Testis (tissue), 3 donors: Measurements from ENCODE around the gene TOP3A. TPM values are rescaled to one million over a fixed set of nuclear protein-coding genes. Genes with fewer than 3 reads are reported as not detected.
"Not testable (repeated sequence)": the region's sequence is repeated elsewhere in the genome, so short reads cannot be mapped to it uniquely, and the experiment has no call there.

Experiments used
- DNase-seq: peaks from one replicate; pipeline ENCODE4 v3.0.0-alpha.2; 2019
- H3K27ac ChIP-seq, 2 donors: fragments of 200-600 bp; sonication (generic); one replicate each; pipeline ENCODE4 v1.5.1; 2019
- H3K27me3 ChIP-seq: fragments of 200-600 bp; sonication (generic); one replicate; pipeline ENCODE4 v1.5.1; 2019
- H3K36me3 ChIP-seq: fragments of 200-600 bp; sonication (generic); one replicate; pipeline ENCODE4 v1.5.1; 2017; ENCODE audit warnings: low read depth; ENCODE audit errors: missing control alignments
- H3K4me1 ChIP-seq: fragments of 200-600 bp; sonication (generic); one replicate; pipeline ENCODE4 v1.5.1; 2019
- H3K4me3 ChIP-seq, 2 donors: fragments of 200-600 bp; sonication (generic); one replicate each; pipeline ENCODE4 v1.5.1; 2017 to 2019
- H3K9me3 ChIP-seq: fragments of 200-600 bp; sonication (generic); one replicate; pipeline ENCODE4 v1.5.1; 2017
- CTCF ChIP-seq, 3 experiments: fragments of 450-650 bp in 2 of 3; fragments of 200-600 bp in 1 of 3; sonication (generic) in 1 of 3; IDR thresholded peaks; one replicate each; pipeline ENCODE4 v1.5.1; 2016 to 2019; ENCODE audit warnings: antibody characterized with exemption in 3 of 3, mild to moderate bottlenecking in 2 of 3, moderate library complexity in 1 of 3
- POLR2A ChIP-seq: fragments of 450-650 bp; IDR thresholded peaks from one replicate; pipeline ENCODE4 v1.6.1; 2017; ENCODE audit warnings: antibody characterized with exemption, mild to moderate bottlenecking, moderate library complexity
- WGBS, 2 donors: methylation state at CpG; one replicate each; pipeline ENCODE4 v1.1.5; 2018; 5-methylcytosine and 5-hydroxymethylcytosine counted together
- intact Hi-C: fragments of 100-400 bp; cut with DNase I; formaldehyde crosslinking; loops from one replicate; pipeline ENCODE4 v1.15.1; 2023; ENCODE audit warnings: low total_unique reads
- polyA plus RNA-seq: library from polyadenylated mRNA; stranded (reverse); fragments of 350-450 nt; fragmentation: Illumina TruSeq; extraction: RNeasy Lipid Tissue Mini Kit (QIAGEN cat#74804); gene quantifications from one replicate; pipeline ENCODE4 v1.2.3, GENCODE V29; 2014; ENCODE audit warnings: low read depth, low replicate concordance; ENCODE audit not compliant: insufficient read depth
- total RNA-seq, 2 donors: library from RNA; depleted of rRNA; stranded (reverse); fragments of >200 nt; gene quantifications; one replicate each; pipeline ENCODE4 v1.2.3, GENCODE V29; 2016

TOP3A gene
- total and polyA plus RNA-seq, 3 donors from 2014 or later = 34.0 to 97.9 (median 56.9) TPM

DNA sequence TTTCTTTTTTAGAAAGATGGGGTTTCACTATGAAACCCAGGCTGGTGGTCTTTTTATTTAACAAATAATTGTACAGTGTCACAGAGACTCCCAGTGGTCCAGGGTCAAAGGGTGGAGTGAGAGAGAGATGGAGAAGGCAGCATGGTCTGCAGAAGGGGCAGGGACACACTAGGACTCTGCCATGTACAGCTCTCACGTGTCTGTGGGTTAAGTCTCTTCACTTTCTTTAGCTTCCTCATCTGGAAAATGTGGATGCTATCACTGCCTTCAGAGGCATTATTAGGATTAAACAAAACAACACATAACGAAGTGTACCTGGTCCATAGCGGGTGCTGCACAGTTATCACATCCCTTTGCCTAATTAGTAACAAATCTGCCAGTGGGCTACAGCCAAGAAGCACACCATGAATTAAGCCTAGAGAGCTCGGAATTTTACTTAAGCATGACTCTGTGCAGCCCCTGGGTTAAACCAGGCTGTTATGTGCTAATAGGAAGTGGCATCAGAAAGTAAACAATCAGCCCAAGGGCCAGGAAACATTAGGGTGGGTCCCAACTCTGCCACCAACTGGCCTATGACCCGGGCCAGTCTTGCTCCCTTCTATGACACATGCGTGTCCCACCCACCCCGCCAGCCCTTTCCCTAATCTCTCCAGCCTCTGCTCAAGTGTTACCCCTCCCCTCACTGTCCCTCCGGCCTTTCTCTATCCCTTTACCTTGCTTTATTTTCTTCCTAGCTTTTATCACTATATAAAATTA, 13.9 kb downstream of the TOP3A start:
- no peak for DNase-seq
- TF ChIP-seq POLR2A (no peak), CTCF (IDR thresholded peaks at IDR 0.05) (no peak)
- Histone ChIP-seq H3K27me3 (no peaks in the 10 kb centered on the region), H3K4me3 (no peak overlapping the region), H3K9me3 (no peaks in the 10 kb centered on the region), H3K36me3 (no peaks in the 10 kb centered on the region), H3K27ac (no peak overlapping the region), H3K4me1 (no peaks in the 10 kb centered on the region)
- 81 to 82% methylated on average over 8 of the region's 8 CpGs for WGBS, 2 donors
- intact Hi-C loops = no loop called here

DNA sequence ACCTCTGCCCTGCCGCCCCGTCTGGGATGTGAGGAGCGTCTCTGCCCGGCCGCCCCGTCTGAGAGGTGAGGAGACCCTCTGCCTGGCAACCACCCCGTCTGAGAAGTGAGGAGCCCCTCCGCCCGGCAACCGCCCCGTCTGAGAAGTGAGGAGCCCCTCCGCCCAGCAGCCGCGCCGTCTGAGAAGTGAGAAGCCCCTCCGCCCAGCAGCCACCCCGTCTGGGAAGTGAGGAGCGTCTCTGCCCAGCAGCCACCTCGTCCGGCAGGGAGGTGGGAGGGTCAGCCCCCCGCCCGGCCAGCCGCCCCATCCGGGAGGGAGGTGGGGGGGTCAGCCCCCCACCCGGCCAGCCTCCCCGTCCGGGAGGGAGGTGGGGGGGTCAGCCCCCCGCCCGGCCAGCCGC, 16.7 kb downstream of the TOP3A start:
- H3K4me1 ChIP-seq, H3K9me3 ChIP-seq, intact Hi-C loops, DNase-seq, H3K4me3 ChIP-seq, H3K36me3 ChIP-seq, H3K27me3 ChIP-seq, H3K27ac ChIP-seq: not testable (repeated sequence)
- WGBS, 2 donors = 76% methylated on average over 6 of the region's 30 CpGs; no CpG with 5 or more reads in 1 of the 2 donors

DNA sequence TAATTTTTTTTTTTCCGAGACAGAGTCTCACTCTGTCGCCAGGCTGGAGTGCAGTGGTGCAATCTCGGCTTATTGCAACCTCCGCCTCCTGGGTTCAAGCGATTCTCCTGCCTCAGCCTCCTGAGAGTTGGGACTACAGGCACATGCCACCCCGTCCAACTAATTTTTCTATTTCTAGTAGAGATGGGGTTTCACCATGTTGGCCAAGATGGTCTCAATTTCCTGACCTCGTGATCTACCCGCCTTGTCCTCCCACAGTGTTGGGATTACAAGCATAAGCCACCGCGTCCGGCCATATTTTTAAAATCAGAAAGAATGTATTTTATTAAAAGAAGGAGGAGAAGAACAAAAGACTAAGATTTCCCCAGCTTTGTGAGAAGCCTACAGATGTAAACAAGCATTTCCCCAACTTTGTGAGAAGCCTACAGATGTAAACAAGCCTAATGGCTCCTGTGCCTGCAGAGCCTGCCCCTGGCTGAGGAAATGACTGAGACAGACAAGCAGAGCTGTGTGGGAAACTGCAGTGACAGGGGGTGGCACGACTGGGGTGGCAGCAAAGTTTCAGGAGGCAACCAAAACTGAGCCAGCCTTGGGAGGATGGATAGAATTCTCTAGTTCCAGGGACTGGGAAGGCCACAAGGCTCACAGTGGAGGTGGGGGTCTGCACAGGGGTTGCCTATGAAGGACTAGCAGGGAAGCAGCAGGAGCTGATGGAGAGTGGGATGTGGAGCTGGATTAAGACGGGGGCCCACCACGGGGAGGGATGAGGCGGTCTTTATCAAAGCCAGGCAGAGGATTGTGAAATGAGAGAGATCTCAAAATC, 22.9 kb downstream of the TOP3A start:
- Histone ChIP-seq H3K9me3 (no peaks in the 10 kb centered on the region), H3K4me3 (no peak overlapping the region), H3K27ac (no peak overlapping the region), H3K36me3 (no peaks in the 10 kb centered on the region), H3K4me1 (no peaks in the 10 kb centered on the region), H3K27me3 (no peaks in the 10 kb centered on the region)
- no peak for DNase-seq
- TF ChIP-seq CTCF (IDR thresholded peaks at IDR 0.05) = no peak
- no peak for TF ChIP-seq POLR2A
- 92 to 94% methylated on average over 15 of the region's 15 CpGs for WGBS, 2 donors
- intact Hi-C loops = no loop called here

GRCh38 chr17:18285296-18285695, 29.5 kb downstream of the TOP3A start:
- DNase-seq = no peak
- no peaks in the 10 kb centered on the region for H3K9me3 ChIP-seq
- H3K4me1 ChIP-seq = no peaks in the 10 kb centered on the region
- intact Hi-C loops = loop anchor here (10.0 kb wide), 1 partner anchor 80 kb away; the partner anchor contains the start of gene SHMT1
- WGBS, 2 donors = 91 to 97% methylated on average over 6 to 7 of the region's 11 CpGs
- H3K27ac ChIP-seq = no peak overlapping the region
- no peaks in the 10 kb centered on the region for H3K27me3 ChIP-seq
- H3K4me3 ChIP-seq = no peak overlapping the region
- TF ChIP-seq CTCF (IDR thresholded peaks at IDR 0.05) = no peak
- TF ChIP-seq POLR2A = no peak
- no peaks in the 10 kb centered on the region for H3K36me3 ChIP-seq

GRCh38 chr17:18281788-18282187, 33.0 kb downstream of the TOP3A start:
- H3K9me3 ChIP-seq = no peaks in the 10 kb centered on the region
- no peak overlapping the region for H3K27ac ChIP-seq
- no peak overlapping the region for H3K4me3 ChIP-seq
- no peak for DNase-seq
- WGBS, 2 donors = 92 to 94% methylated on average over 6 of the region's 6 CpGs
- no peaks in the 10 kb centered on the region for H3K36me3 ChIP-seq
- intact Hi-C loops = loop anchor here (10.0 kb wide), 1 partner anchor 83 kb away; the partner anchor contains the start of gene SHMT1
- no peak for TF ChIP-seq POLR2A
- no peak for TF ChIP-seq CTCF (IDR thresholded peaks at IDR 0.05)
- H3K4me1 ChIP-seq = no peaks in the 10 kb centered on the region
- no peaks in the 10 kb centered on the region for H3K27me3 ChIP-seq
